Gastroesophageal sphincter (tissue), 4 donors: Measurements from ENCODE around the gene NLGN1. TPM values are rescaled to one million over a fixed set of nuclear protein-coding genes. Genes with fewer than 3 reads are reported as not detected.

Experiments used
- ATAC-seq: fragments of 150-250 bp; one replicate; pipeline ENCODE4 v1.9.1; 2016; ENCODE audit warnings: mild to moderate bottlenecking, moderate library complexity
- H3K27ac ChIP-seq, 4 donors: fragments of 200-600 bp; sonication (generic) in 3 of 4; 1 replicate in 3 of 4; 2 replicates in 1 of 4; pipeline ENCODE4 v1.5.1; 2016 to 2019
- H3K27me3 ChIP-seq: fragments of 200-600 bp; sonication (generic); one replicate; pipeline ENCODE4 v1.5.1; 2019
- H3K36me3 ChIP-seq, 2 donors: fragments of 200-600 bp; sonication (generic); one replicate each; pipeline ENCODE4 v1.5.1; 2019; ENCODE audit warnings: control low read depth in 1 of 2
- H3K4me1 ChIP-seq, 3 donors: fragments of 200-600 bp; sonication (generic); 1 replicate in 2 of 3; 2 replicates in 1 of 3; pipeline ENCODE4 v1.5.1; 2016 to 2019; ENCODE audit warnings: control low read depth in 2 of 3
- H3K4me3 ChIP-seq, 2 donors: fragments of 200-600 bp; sonication (generic); one replicate each; pipeline ENCODE4 v1.5.1; 2019; ENCODE audit warnings: mild to moderate bottlenecking in 1 of 2, moderate library complexity in 1 of 2
- H3K9me3 ChIP-seq, 3 donors: fragments of 200-600 bp; sonication (generic); one replicate each; pipeline ENCODE4 v1.5.1; 2017 to 2019; ENCODE audit warnings: control low read depth in 2 of 3
- EP300 ChIP-seq: sonication (generic); formaldehyde crosslinking; IDR thresholded peaks from one replicate; pipeline ENCODE4 v1.6.1; 2017; ENCODE audit warnings: antibody characterized with exemption, mild to moderate bottlenecking
- POLR2A ChIP-seq, 2 donors: fragments of 450-650 bp; IDR thresholded peaks; one replicate each; pipeline ENCODE4 v1.6.1; 2017; ENCODE audit warnings: antibody characterized with exemption in 2 of 2, mild to moderate bottlenecking in 2 of 2, moderate library complexity in 1 of 2
- POLR2AphosphoS5 ChIP-seq: sonication (generic); formaldehyde crosslinking; IDR thresholded peaks from one replicate; pipeline ENCODE4 v1.6.1; 2017; ENCODE audit warnings: antibody characterized with exemption
- WGBS, 2 donors: methylation state at CpG; one replicate each; pipeline ENCODE4 v1.1.5; 2018; ENCODE audit warnings: low coverage in 1 of 2; 5-methylcytosine and 5-hydroxymethylcytosine counted together
- total RNA-seq, 4 donors: library from RNA; depleted of rRNA; stranded (reverse); fragments of >200 nt; gene quantifications; one replicate each; pipeline ENCODE4 v1.1.0, GENCODE V29; 2016
- TF ChIP-seq, protein P1 (sequence below), 4 experiments: fragments of 200-600 bp in 2 of 4; fragments of 450-650 bp in 2 of 4; sonication (generic) in 1 of 4; IDR thresholded peaks; one replicate each; pipeline ENCODE4 v1.5.1; 2017 to 2019; ENCODE audit warnings: antibody characterized with exemption in 4 of 4, mild to moderate bottlenecking in 2 of 4, moderate library complexity in 2 of 4

Gene NLGN1
- total RNA-seq, 4 donors from 2014 or later, result 13.4 to 26.4 (median 24.0) TPM

DNA sequence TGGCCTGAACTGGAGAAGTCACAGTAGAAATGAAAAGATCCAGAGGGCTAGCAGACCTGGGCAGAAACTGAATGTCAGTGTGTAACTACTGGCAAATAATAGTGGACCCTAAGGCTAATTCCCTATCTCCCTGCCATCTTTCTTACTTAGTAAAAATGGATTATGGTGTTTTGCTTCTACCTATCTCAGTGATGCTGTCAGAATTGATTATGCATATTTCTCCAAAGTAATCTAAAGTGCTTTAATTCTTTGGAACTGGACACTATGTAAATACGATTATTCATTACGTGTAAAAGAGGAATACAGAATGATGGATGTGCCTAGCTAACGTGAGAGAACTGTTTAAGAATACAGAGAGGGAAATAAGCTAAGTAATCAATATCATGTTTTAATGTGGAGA lies 651.9 kb downstream of the NLGN1 start:
- Histone ChIP-seq H3K4me1 (no peaks in the 10 kb centered on the region), H3K4me3 (no peak overlapping the region), H3K27me3 (no peaks in the 10 kb centered on the region), H3K36me3 (no peaks in the 10 kb centered on the region), H3K9me3 (no peaks in the 10 kb centered on the region), H3K27ac (no peak overlapping the region)
- 71 to 83% methylated on average over 2 to 3 of the region's 3 CpGs for WGBS, 2 donors
- ATAC-seq, result no peak
- TF ChIP-seq EP300 (no peak), POLR2A (IDR thresholded peaks at IDR 0.05) (no peak), POLR2AphosphoS5 (no peak)
- TF ChIP-seq, protein P1, sequence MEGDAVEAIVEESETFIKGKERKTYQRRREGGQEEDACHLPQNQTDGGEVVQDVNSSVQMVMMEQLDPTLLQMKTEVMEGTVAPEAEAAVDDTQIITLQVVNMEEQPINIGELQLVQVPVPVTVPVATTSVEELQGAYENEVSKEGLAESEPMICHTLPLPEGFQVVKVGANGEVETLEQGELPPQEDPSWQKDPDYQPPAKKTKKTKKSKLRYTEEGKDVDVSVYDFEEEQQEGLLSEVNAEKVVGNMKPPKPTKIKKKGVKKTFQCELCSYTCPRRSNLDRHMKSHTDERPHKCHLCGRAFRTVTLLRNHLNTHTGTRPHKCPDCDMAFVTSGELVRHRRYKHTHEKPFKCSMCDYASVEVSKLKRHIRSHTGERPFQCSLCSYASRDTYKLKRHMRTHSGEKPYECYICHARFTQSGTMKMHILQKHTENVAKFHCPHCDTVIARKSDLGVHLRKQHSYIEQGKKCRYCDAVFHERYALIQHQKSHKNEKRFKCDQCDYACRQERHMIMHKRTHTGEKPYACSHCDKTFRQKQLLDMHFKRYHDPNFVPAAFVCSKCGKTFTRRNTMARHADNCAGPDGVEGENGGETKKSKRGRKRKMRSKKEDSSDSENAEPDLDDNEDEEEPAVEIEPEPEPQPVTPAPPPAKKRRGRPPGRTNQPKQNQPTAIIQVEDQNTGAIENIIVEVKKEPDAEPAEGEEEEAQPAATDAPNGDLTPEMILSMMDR (IDR thresholded peaks at IDR 0.05), result no peak

- WGBS, 2 donors, result 86% methylated on average over 5 of the region's 5 CpGs; no CpG with 5 or more reads in 1 of the 2 donors
- H3K9me3 ChIP-seq, result no peaks in the 10 kb centered on the region
These were observed 653.6 kb downstream of the NLGN1 start for GRCh38 chr3:174051191-174051590.

GRCh38 chr3:174058804-174059203 lies 661.3 kb downstream of the NLGN1 start:
- no peak for ATAC-seq
- 88 to 89% methylated on average over 4 of the region's 4 CpGs for WGBS, 2 donors
- H3K9me3 ChIP-seq, result peaks cover 0 to 10% (median 0%) of the 10 kb centered on the region in 3 donors
- no peaks in the 10 kb centered on the region for H3K36me3 ChIP-seq
- no peaks in the 10 kb centered on the region for H3K27me3 ChIP-seq
- no peak overlapping the region for H3K4me3 ChIP-seq
- H3K27ac ChIP-seq, result no peak overlapping the region
- no peak for TF ChIP-seq POLR2AphosphoS5
- TF ChIP-seq POLR2A (IDR thresholded peaks at IDR 0.05), result no peak
- no peak for TF ChIP-seq EP300
- TF ChIP-seq, protein P1 (IDR thresholded peaks at IDR 0.05), result no peak
- no peaks in the 10 kb centered on the region for H3K4me1 ChIP-seq

More at GRCh38 chr3:174051191-174051590, 653.6 kb downstream of the NLGN1 start:
- Histone ChIP-seq H3K27me3 (no peaks in the 10 kb centered on the region), H3K36me3 (no peaks in the 10 kb centered on the region), H3K27ac (no peak overlapping the region), H3K4me3 (no peak overlapping the region), H3K4me1 (no peaks in the 10 kb centered on the region)
- TF ChIP-seq POLR2AphosphoS5, result no peak
- TF ChIP-seq POLR2A (IDR thresholded peaks at IDR 0.05), result no peak
- TF ChIP-seq, protein P1 (IDR thresholded peaks at IDR 0.05), result no peak
- no peak for TF ChIP-seq EP300
- ATAC-seq, result no peak

- Histone ChIP-seq H3K4me3 (no peak overlapping the region), H3K36me3 (no peaks in the 10 kb centered on the region), H3K27me3 (no peaks in the 10 kb centered on the region), H3K27ac (no peak overlapping the region), H3K9me3 (peaks cover 0 to 10% (median 0%) of the 10 kb centered on the region in 3 donors), H3K4me1 (no peaks in the 10 kb centered on the region)
- WGBS, 2 donors, result 82 to 94% methylated on average over 2 of the region's 2 CpGs
- no peak for ATAC-seq
- TF ChIP-seq, protein P1 (IDR thresholded peaks at IDR 0.05), result no peak
- TF ChIP-seq POLR2AphosphoS5, result no peak
- TF ChIP-seq POLR2A (IDR thresholded peaks at IDR 0.05), result no peak
- TF ChIP-seq EP300, result no peak
These were observed 662.9 kb downstream of the NLGN1 start for GRCh38 chr3:174060431-174060830.

DNA sequence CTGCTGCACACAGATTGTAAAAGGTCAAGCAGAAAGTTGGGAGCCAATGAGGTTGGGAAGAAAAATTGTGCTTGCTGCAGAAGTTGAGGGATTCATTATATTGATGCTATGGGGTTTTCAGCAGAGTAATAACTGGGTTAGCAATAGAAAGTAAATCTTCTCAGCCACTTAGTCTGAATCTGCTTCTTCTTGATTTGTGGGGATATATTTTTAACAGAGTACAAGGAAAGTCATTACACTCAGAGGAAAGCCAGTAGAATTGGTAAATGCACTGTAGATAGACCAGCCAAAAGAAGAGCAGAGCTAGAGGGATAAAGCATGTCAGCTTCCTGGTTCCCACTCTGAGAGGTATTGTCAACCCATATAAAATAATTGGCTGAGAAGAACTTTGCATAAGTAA lies 663.6 kb downstream of the NLGN1 start:
- H3K27me3 ChIP-seq, result no peaks in the 10 kb centered on the region
- H3K27ac ChIP-seq, result no peak overlapping the region
- H3K4me3 ChIP-seq, result no peak overlapping the region
- peaks cover 0 to 10% (median 0%) of the 10 kb centered on the region in 3 donors for H3K9me3 ChIP-seq
- H3K36me3 ChIP-seq, result no peaks in the 10 kb centered on the region
- no peak for TF ChIP-seq POLR2AphosphoS5
- TF ChIP-seq, protein P1 (IDR thresholded peaks at IDR 0.05), result no peak
- TF ChIP-seq EP300, result no peak
- TF ChIP-seq POLR2A (IDR thresholded peaks at IDR 0.05), result no peak
- ATAC-seq, result no peak
- H3K4me1 ChIP-seq, result no peaks in the 10 kb centered on the region
